Measurements from ENCODE around the gene ASB13. TPM values are rescaled to one million over a fixed set of nuclear protein-coding genes. Genes with fewer than 3 reads are reported as not detected.

Gene ASB13
- total RNA-seq, 1 experiment from 2014 or later, result 13.8 TPM

GRCh38 chr10:5600908-5601307 is 65.5 kb downstream of the ASB13 start:
- Histone ChIP-seq H2AFZ (ENCODE audit: low read length) (no peak overlapping the region), H3K23ac (ENCODE audit: insufficient read length, low read depth, low read length) (no peak overlapping the region), H2BK15ac (ENCODE audit: low read depth, low read length) (no peak overlapping the region), H3K4ac (ENCODE audit: low read depth, low read length) (no peak overlapping the region), H4K5ac (ENCODE audit: insufficient read length, low read depth, low read length) (no peak overlapping the region), H4K91ac (ENCODE audit: insufficient read length, low read depth, low read length) (no peak overlapping the region), H3K18ac (ENCODE audit: insufficient read length, low read depth, low read length) (no peak overlapping the region), H2AK5ac (ENCODE audit: insufficient read length, low read length) (no peak overlapping the region), H3K79me2 (ENCODE audit: insufficient read depth, low read length) (no peaks in the 10 kb centered on the region), H3K4me2 (ENCODE audit: insufficient read depth, insufficient read length, low read length) (no peak overlapping the region), H4K20me1 (ENCODE audit: control insufficient read depth, insufficient read depth, insufficient read length) (no peaks in the 10 kb centered on the region), H3K23me2 (ENCODE audit: insufficient read length, low read depth, low read length, poor library complexity, severe bottlenecking) (no peaks in the 10 kb centered on the region), H2BK120ac (ENCODE audit: low read depth, low read length, poor library complexity, severe bottlenecking) (no peak overlapping the region), H3K14ac (ENCODE audit: insufficient read depth, low read length) (no peak overlapping the region), H3K27me3 (ENCODE audit: insufficient read depth, low read length) (no peaks in the 10 kb centered on the region), H3K79me1 (ENCODE audit: insufficient read depth, low read depth, low read length, poor library complexity, severe bottlenecking) (no peaks in the 10 kb centered on the region), H3T11ph (ENCODE audit: low read length) (no peak overlapping the region), H2BK12ac (ENCODE audit: insufficient read length, low read depth, low read length) (no peak overlapping the region), H3K56ac (ENCODE audit: insufficient read length, low read depth, low read length) (no peak overlapping the region), H3K9me3 (ENCODE audit: control insufficient read depth, low read depth, low read length) (no peaks in the 10 kb centered on the region), H3K27ac (ENCODE audit: insufficient read length, low read depth, low read length) (no peak overlapping the region), H2BK5ac (ENCODE audit: insufficient read length, low read length) (no peak overlapping the region), H4K8ac (replicated peaks; ENCODE audit: insufficient read length, low read depth, low read length) (no peak overlapping the region), H3K4me1 (ENCODE audit: insufficient read depth, low read length) (no peaks in the 10 kb centered on the region), H2BK20ac (ENCODE audit: low read depth, low read length, poor library complexity, severe bottlenecking) (no peak overlapping the region), H3K9ac (ENCODE audit: extremely low read depth, insufficient read length, low read length) (no peak overlapping the region)
- Mint-ChIP-seq H3K4me3 (no peak overlapping the region), H3K36me3 (ENCODE audit: insufficient read depth in 1 of 3, low read depth in 3 of 3) (no peaks in the 10 kb centered on the region), H3K4me1 (no peaks in the 10 kb centered on the region; a peak in 1 of 4 replicates), H3K9me3 (no peaks in the 10 kb centered on the region; a peak in 1 of 5 replicates), H3K27ac (no peak overlapping the region), H3K27me3 (ENCODE audit: low read depth) (peaks cover 4% of the 10 kb centered on the region)
- TF ChIP-seq CTCF (conservative IDR thresholded peaks at IDR 0.05), result no peak
- no peak for DNase-seq
- WGBS (ENCODE audit: extremely low coverage, insufficient read length, low lambda C conversion rate), result no CpG with 5 or more reads among the region's 5 CpGs
